Astrocyte of the spinal cord (primary cell): ENCODE data around the gene RIOX2.
A peak's percentile ranks its signal among the peaks of the same experiment; 100 is the strongest.

Experiments
- DNase-seq: peaks from one replicate; pipeline ENCODE4 v3.0.0; 2011; ENCODE audit warnings: low read depth, low spot score
- H3K4me3 ChIP-seq: 2 replicates; pipeline ENCODE4 v1.5.1; 2011; ENCODE audit warnings: low read depth, mild to moderate bottlenecking, low read length, moderate library complexity
- CTCF ChIP-seq: IDR thresholded peaks from 2 replicates; pipeline ENCODE4 v1.5.1; 2012; ENCODE audit warnings: low read depth, mild to moderate bottlenecking, low read length, inconsistent platforms
- in situ Hi-C: cut with HindIII; loops from 2 replicates; pipeline ENCODE4 v1.10.0; 2017; ENCODE audit warnings: low sequenced_read_pairs

RIOX2 gene

GRCh38 chr3:97991293-97991682 lies 19.1 kb upstream of the RIOX2 start:
- DNase-seq, result no peak
- H3K4me3 ChIP-seq, result no peak overlapping the region
- TF ChIP-seq CTCF, result no peak
- in situ Hi-C loops, result no loop called here

- H3K4me3 ChIP-seq, result no peak overlapping the region
- no peak for TF ChIP-seq CTCF
- no peak for DNase-seq
- in situ Hi-C loops, result no loop called here
Observed at GRCh38 chr3:97990624-97991292, 18.5 kb upstream of the RIOX2 start.

- in situ Hi-C loops, result no loop called here
- TF ChIP-seq CTCF, result no peak
- H3K4me3 ChIP-seq, result no peak overlapping the region
- DNase-seq, result no peak
Observed at GRCh38 chr3:97988784-97989568, 16.7 kb upstream of the RIOX2 start.

GRCh38 chr3:97987306-97987705 lies 15.1 kb upstream of the RIOX2 start:
- in situ Hi-C loops, result no loop called here
- H3K4me3 ChIP-seq, result no peak overlapping the region
- no peak for DNase-seq
- TF ChIP-seq CTCF, result no peak

GRCh38 chr3:97983933-97984491 lies 11.8 kb upstream of the RIOX2 start:
- no peak for TF ChIP-seq CTCF
- no peak overlapping the region for H3K4me3 ChIP-seq
- in situ Hi-C loops, result no loop called here
- DNase-seq, result no peak

- TF ChIP-seq CTCF, result no peak
- DNase-seq, result peak; percentile 14
- in situ Hi-C loops, result no loop called here
- no peak overlapping the region for H3K4me3 ChIP-seq
Observed at GRCh38 chr3:97981886-97982285, 9.7 kb upstream of the RIOX2 start.
